Measurements from ENCODE around the gene PRKCA.

- no peak for TF ChIP-seq POLR2AphosphoS5 (IDR thresholded peaks at IDR 0.05; ENCODE audit: low read depth, low read length)
- TF ChIP-seq POLR2A (IDR thresholded peaks at IDR 0.05; ENCODE audit: low read depth, low read length) = no peak
- no peak for TF ChIP-seq TAF1 (IDR thresholded peaks at IDR 0.05; ENCODE audit: borderline replicate concordance, low read depth, low read length)
Observed at GRCh38 chr17:66673668-66674276, 371.4 kb downstream of the PRKCA start.
